Gastroesophageal sphincter (tissue), 4 donors: ENCODE data around the gene CD200R1. TPM values are rescaled to one million over a fixed set of nuclear protein-coding genes. Genes with fewer than 3 reads are reported as not detected.

ENCODE experiments used
- ATAC-seq: fragments of 150-250 bp; one replicate; pipeline ENCODE4 v1.9.1; 2016; ENCODE audit warnings: mild to moderate bottlenecking, moderate library complexity
- H3K27ac ChIP-seq, 4 donors: fragments of 200-600 bp; sonication (generic) in 3 of 4; 1 replicate in 3 of 4; 2 replicates in 1 of 4; pipeline ENCODE4 v1.5.1; 2016 to 2019
- H3K27me3 ChIP-seq: fragments of 200-600 bp; sonication (generic); one replicate; pipeline ENCODE4 v1.5.1; 2019
- H3K36me3 ChIP-seq, 2 donors: fragments of 200-600 bp; sonication (generic); one replicate each; pipeline ENCODE4 v1.5.1; 2019; ENCODE audit warnings: control low read depth in 1 of 2
- H3K4me1 ChIP-seq, 3 donors: fragments of 200-600 bp; sonication (generic); 1 replicate in 2 of 3; 2 replicates in 1 of 3; pipeline ENCODE4 v1.5.1; 2016 to 2019; ENCODE audit warnings: control low read depth in 2 of 3
- H3K4me3 ChIP-seq, 2 donors: fragments of 200-600 bp; sonication (generic); one replicate each; pipeline ENCODE4 v1.5.1; 2019; ENCODE audit warnings: mild to moderate bottlenecking in 1 of 2, moderate library complexity in 1 of 2
- H3K9me3 ChIP-seq, 3 donors: fragments of 200-600 bp; sonication (generic); one replicate each; pipeline ENCODE4 v1.5.1; 2017 to 2019; ENCODE audit warnings: control low read depth in 2 of 3
- EP300 ChIP-seq: sonication (generic); formaldehyde crosslinking; IDR thresholded peaks from one replicate; pipeline ENCODE4 v1.6.1; 2017; ENCODE audit warnings: antibody characterized with exemption, mild to moderate bottlenecking
- POLR2A ChIP-seq, 2 donors: fragments of 450-650 bp; IDR thresholded peaks; one replicate each; pipeline ENCODE4 v1.6.1; 2017; ENCODE audit warnings: antibody characterized with exemption in 2 of 2, mild to moderate bottlenecking in 2 of 2, moderate library complexity in 1 of 2
- POLR2AphosphoS5 ChIP-seq: sonication (generic); formaldehyde crosslinking; IDR thresholded peaks from one replicate; pipeline ENCODE4 v1.6.1; 2017; ENCODE audit warnings: antibody characterized with exemption
- WGBS, 2 donors: methylation state at CpG; one replicate each; pipeline ENCODE4 v1.1.5; 2018; ENCODE audit warnings: low coverage in 1 of 2; 5-methylcytosine and 5-hydroxymethylcytosine counted together
- total RNA-seq, 4 donors: library from RNA; depleted of rRNA; stranded (reverse); fragments of >200 nt; gene quantifications; one replicate each; pipeline ENCODE4 v1.1.0, GENCODE V29; 2016
- TF ChIP-seq, protein P1 (sequence below), 4 experiments: fragments of 200-600 bp in 2 of 4; fragments of 450-650 bp in 2 of 4; sonication (generic) in 1 of 4; IDR thresholded peaks; one replicate each; pipeline ENCODE4 v1.5.1; 2017 to 2019; ENCODE audit warnings: antibody characterized with exemption in 4 of 4, mild to moderate bottlenecking in 2 of 4, moderate library complexity in 2 of 4

The CD200R1 gene
- total RNA-seq, 4 donors from 2014 or later: 0.78 to 4.9 (median 1.8) TPM

DNA sequence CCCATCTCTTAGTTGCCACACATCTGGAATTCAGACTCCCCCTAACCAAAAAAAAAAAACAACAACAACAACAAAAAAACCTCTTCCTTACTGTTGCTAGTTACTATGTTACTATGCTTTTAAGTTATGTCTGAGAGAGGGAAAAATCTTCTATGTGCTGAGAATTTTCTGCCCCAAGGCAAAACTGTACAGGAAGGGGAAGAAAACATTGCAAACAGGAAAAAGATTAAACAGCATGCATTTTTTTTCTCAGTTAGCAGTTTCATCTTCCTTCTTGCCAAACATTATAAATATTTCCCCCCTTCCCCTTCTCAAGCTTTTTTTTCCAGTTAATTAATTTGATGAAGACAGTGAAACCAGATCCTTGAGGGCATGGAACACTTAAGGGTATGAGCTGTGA is 1.1 kb upstream of the CD200R1 start:
- no peaks in the 10 kb centered on the region for H3K4me1 ChIP-seq
- H3K36me3 ChIP-seq: no peaks in the 10 kb centered on the region
- H3K27ac ChIP-seq: no peak overlapping the region
- ATAC-seq: no peak
- no peaks in the 10 kb centered on the region for H3K9me3 ChIP-seq
- no peaks in the 10 kb centered on the region for H3K27me3 ChIP-seq
- no peak overlapping the region for H3K4me3 ChIP-seq
- TF ChIP-seq, protein P1, sequence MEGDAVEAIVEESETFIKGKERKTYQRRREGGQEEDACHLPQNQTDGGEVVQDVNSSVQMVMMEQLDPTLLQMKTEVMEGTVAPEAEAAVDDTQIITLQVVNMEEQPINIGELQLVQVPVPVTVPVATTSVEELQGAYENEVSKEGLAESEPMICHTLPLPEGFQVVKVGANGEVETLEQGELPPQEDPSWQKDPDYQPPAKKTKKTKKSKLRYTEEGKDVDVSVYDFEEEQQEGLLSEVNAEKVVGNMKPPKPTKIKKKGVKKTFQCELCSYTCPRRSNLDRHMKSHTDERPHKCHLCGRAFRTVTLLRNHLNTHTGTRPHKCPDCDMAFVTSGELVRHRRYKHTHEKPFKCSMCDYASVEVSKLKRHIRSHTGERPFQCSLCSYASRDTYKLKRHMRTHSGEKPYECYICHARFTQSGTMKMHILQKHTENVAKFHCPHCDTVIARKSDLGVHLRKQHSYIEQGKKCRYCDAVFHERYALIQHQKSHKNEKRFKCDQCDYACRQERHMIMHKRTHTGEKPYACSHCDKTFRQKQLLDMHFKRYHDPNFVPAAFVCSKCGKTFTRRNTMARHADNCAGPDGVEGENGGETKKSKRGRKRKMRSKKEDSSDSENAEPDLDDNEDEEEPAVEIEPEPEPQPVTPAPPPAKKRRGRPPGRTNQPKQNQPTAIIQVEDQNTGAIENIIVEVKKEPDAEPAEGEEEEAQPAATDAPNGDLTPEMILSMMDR (IDR thresholded peaks at IDR 0.05): no peak
- TF ChIP-seq POLR2AphosphoS5 (no peak), EP300 (no peak), POLR2A (IDR thresholded peaks at IDR 0.05) (no peak)

DNA sequence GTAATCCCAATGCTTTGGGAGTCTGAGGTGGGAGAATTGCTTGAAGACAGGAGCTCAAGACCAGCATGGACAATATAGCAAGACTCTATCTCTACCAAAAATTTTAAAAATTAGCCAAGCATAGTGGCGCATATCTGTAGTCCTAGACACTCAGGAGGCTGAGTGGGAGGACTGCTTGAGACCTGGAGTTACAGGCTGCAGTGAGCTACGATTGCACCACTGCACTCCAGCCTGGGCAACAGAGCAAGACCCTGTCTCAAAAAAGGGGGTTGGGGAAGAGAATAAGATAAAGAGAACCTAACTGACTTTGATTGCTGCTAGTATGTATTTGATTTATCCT is 755 bp downstream of the CD200R1 start:
- WGBS, 2 donors: 82 to 100% methylated on average over 1 to 2 of the region's 2 CpGs

GRCh38 chr3:112973325-112974177 is 1.4 kb downstream of the CD200R1 start:
- ATAC-seq: no peak
- no peaks in the 10 kb centered on the region for H3K36me3 ChIP-seq
- 50 to 69% methylated on average over 4 to 5 of the region's 5 CpGs for WGBS, 2 donors
- no peaks in the 10 kb centered on the region for H3K27me3 ChIP-seq
- H3K4me1 ChIP-seq: no peaks in the 10 kb centered on the region
- H3K9me3 ChIP-seq: no peaks in the 10 kb centered on the region
- H3K4me3 ChIP-seq: peak overlapping the region; percentile 17 to 23
- no peak overlapping the region for H3K27ac ChIP-seq
- TF ChIP-seq EP300: no peak
- TF ChIP-seq, protein P1 (IDR thresholded peaks at IDR 0.05): no peak

More for the DNA sequence above, 755 bp downstream of the CD200R1 start:
- peak overlapping the region; percentile 17 to 23 for H3K4me3 ChIP-seq
- TF ChIP-seq POLR2A (IDR thresholded peaks at IDR 0.05): no peak
- TF ChIP-seq, protein P1 (IDR thresholded peaks at IDR 0.05): no peak
- no peak for TF ChIP-seq EP300
- no peak for TF ChIP-seq POLR2AphosphoS5
- no peaks in the 10 kb centered on the region for H3K27me3 ChIP-seq
- no peaks in the 10 kb centered on the region for H3K36me3 ChIP-seq
- no peaks in the 10 kb centered on the region for H3K9me3 ChIP-seq
- H3K4me1 ChIP-seq: no peaks in the 10 kb centered on the region
- ATAC-seq: no peak
- H3K27ac ChIP-seq: no peak overlapping the region

- H3K4me3 ChIP-seq: no peak overlapping the region
- no peaks in the 10 kb centered on the region for H3K9me3 ChIP-seq
Observed at GRCh38 chr3:112972158-112972557, 2.7 kb downstream of the CD200R1 start.

DNA sequence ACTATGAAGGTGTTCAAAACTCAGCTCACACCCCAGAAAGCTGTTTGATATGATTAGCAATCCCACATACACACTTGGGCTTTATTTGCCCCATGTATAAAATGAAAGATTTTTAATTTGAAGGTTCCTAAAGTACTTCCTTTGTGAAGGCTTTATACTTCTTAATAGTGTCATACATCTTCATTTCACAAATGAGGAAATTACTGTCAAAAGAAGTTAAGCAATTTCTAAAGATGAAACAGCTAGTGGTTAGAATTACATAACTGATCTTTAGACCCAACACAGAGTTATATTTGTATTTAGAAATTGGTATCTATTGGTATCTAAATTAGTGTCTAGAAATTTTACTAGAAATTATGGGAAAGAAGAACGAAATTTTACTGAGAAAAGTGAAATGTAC is 7.1 kb downstream of the CD200R1 start:
- TF ChIP-seq POLR2AphosphoS5 (no peak), POLR2A (IDR thresholded peaks at IDR 0.05) (no peak), EP300 (no peak)
- TF ChIP-seq, protein P1 (IDR thresholded peaks at IDR 0.05): no peak
- H3K36me3 ChIP-seq: no peaks in the 10 kb centered on the region
- no peak overlapping the region for H3K27ac ChIP-seq
- H3K27me3 ChIP-seq: no peaks in the 10 kb centered on the region
- H3K4me1 ChIP-seq: no peaks in the 10 kb centered on the region
- no peaks in the 10 kb centered on the region for H3K9me3 ChIP-seq
- no peak for ATAC-seq
- WGBS, 2 donors: 50 to 64% methylated on average over 1 of the region's 1 CpG
- no peak overlapping the region for H3K4me3 ChIP-seq

More at GRCh38 chr3:112972158-112972557, 2.7 kb downstream of the CD200R1 start:
- ATAC-seq: no peak
- Histone ChIP-seq H3K4me1 (no peaks in the 10 kb centered on the region), H3K27me3 (no peaks in the 10 kb centered on the region), H3K27ac (no peak overlapping the region), H3K36me3 (no peaks in the 10 kb centered on the region)
- TF ChIP-seq, protein P1 (IDR thresholded peaks at IDR 0.05): no peak
- TF ChIP-seq POLR2A (IDR thresholded peaks at IDR 0.05) (no peak), EP300 (no peak), POLR2AphosphoS5 (no peak)
